ENCODE results near the gene PSMG1. TPM values are rescaled to one million over a fixed set of nuclear protein-coding genes. Genes with fewer than 3 reads are reported as not detected.
"Not testable (repeated sequence)": the region's sequence is repeated elsewhere in the genome, so short reads cannot be mapped to it uniquely, and the experiment has no call there.

Gene PSMG1
- total and polyA plus RNA-seq, 2 donors (not counting 1 experiment from before 2014, with no cell fraction given): 55.5 to 62.3 TPM

GRCh38 chr21:39224930-39225329, 41.7 kb upstream of the PSMG1 start:
- Histone ChIP-seq H4K20me1 (ENCODE audit: control insufficient read depth, extremely low read depth, insufficient read depth, low read length) (no peaks in the 10 kb centered on the region), H3K27me3 (ENCODE audit: control insufficient read depth, insufficient read depth, low read length) (no peaks in the 10 kb centered on the region), H3K4me3 (replicated peaks in 1 of 4; ENCODE audit: control extremely low read depth in 1 of 4, insufficient read depth in 1 of 4, low read depth in 3 of 4, low read length in 4 of 4) (no peak overlapping the region), H3K4me1 (ENCODE audit: control insufficient read depth, extremely low read depth, insufficient read depth, low read length) (no peaks in the 10 kb centered on the region), H3K36me3 (ENCODE audit: control insufficient read depth, insufficient read depth, low read length) (no peaks in the 10 kb centered on the region), H2AFZ (ENCODE audit: low read length) (no peak overlapping the region), H3K27ac (ENCODE audit: insufficient read depth, low read length) (no peak overlapping the region), H3K9ac (ENCODE audit: insufficient read depth, low read length) (no peak overlapping the region), H3K79me2 (ENCODE audit: control insufficient read depth, insufficient read depth, low read length) (no peaks in the 10 kb centered on the region), H3K4me2 (ENCODE audit: extremely low read depth, insufficient read depth, low read length) (no peak overlapping the region), H3K9me3 (ENCODE audit: control insufficient read depth, insufficient read depth, low read depth, low read length) (no peaks in the 10 kb centered on the region)
- TF ChIP-seq EZH2 (IDR thresholded peaks at IDR 0.05; ENCODE audit: low read length, missing control alignments) (no peak), CTCF (conservative IDR thresholded peaks at IDR 0.05 in 1 of 2, IDR thresholded peaks at IDR 0.05 in 1 of 2; ENCODE audit: low read depth in 1 of 2, low read length in 2 of 2) (no peak)
- peak in 1 of 2 donors; percentile 48 for DNase-seq (ENCODE audit: low read depth in 2 of 2)

- H3K36me3 ChIP-seq (ENCODE audit: control insufficient read depth, insufficient read depth, low read length): no peaks in the 10 kb centered on the region
- H3K4me1 ChIP-seq (ENCODE audit: control insufficient read depth, extremely low read depth, insufficient read depth, low read length): no peaks in the 10 kb centered on the region
- H3K9me3 ChIP-seq (ENCODE audit: control insufficient read depth, insufficient read depth, low read depth, low read length): no peaks in the 10 kb centered on the region
- no peaks in the 10 kb centered on the region for H3K79me2 ChIP-seq (ENCODE audit: control insufficient read depth, insufficient read depth, low read length)
- no peak for TF ChIP-seq CTCF (conservative IDR thresholded peaks at IDR 0.05 in 1 of 2, IDR thresholded peaks at IDR 0.05 in 1 of 2; ENCODE audit: low read depth in 1 of 2, low read length in 2 of 2)
- no peak overlapping the region for H3K9ac ChIP-seq (ENCODE audit: insufficient read depth, low read length)
- no peaks in the 10 kb centered on the region for H3K27me3 ChIP-seq (ENCODE audit: control insufficient read depth, insufficient read depth, low read length)
- H4K20me1 ChIP-seq (ENCODE audit: control insufficient read depth, extremely low read depth, insufficient read depth, low read length): no peaks in the 10 kb centered on the region
- H3K27ac ChIP-seq (ENCODE audit: insufficient read depth, low read length): no peak overlapping the region
- H3K4me3 ChIP-seq (replicated peaks in 1 of 4; ENCODE audit: control extremely low read depth in 1 of 4, insufficient read depth in 1 of 4, low read depth in 3 of 4, low read length in 4 of 4): no peak overlapping the region
- no peak for DNase-seq (ENCODE audit: low read depth in 2 of 2)
- H2AFZ ChIP-seq (ENCODE audit: low read length): no peak overlapping the region
- H3K4me2 ChIP-seq (ENCODE audit: extremely low read depth, insufficient read depth, low read length): no peak overlapping the region
These were observed 38.8 kb upstream of the PSMG1 start for GRCh38 chr21:39221997-39222486.

GRCh38 chr21:39221282-39221996, 38.2 kb upstream of the PSMG1 start:
- Histone ChIP-seq H3K9me3 (ENCODE audit: control insufficient read depth, insufficient read depth, low read depth, low read length) (no peaks in the 10 kb centered on the region), H3K27me3 (ENCODE audit: control insufficient read depth, insufficient read depth, low read length) (no peaks in the 10 kb centered on the region), H3K79me2 (ENCODE audit: control insufficient read depth, insufficient read depth, low read length) (no peaks in the 10 kb centered on the region), H3K9ac (ENCODE audit: insufficient read depth, low read length) (no peak overlapping the region), H4K20me1 (ENCODE audit: control insufficient read depth, extremely low read depth, insufficient read depth, low read length) (no peaks in the 10 kb centered on the region), H3K4me1 (ENCODE audit: control insufficient read depth, extremely low read depth, insufficient read depth, low read length) (no peaks in the 10 kb centered on the region), H3K36me3 (ENCODE audit: control insufficient read depth, insufficient read depth, low read length) (no peaks in the 10 kb centered on the region), H3K4me3 (replicated peaks in 1 of 4; ENCODE audit: control extremely low read depth in 1 of 4, insufficient read depth in 1 of 4, low read depth in 3 of 4, low read length in 4 of 4) (no peak overlapping the region), H2AFZ (ENCODE audit: low read length) (no peak overlapping the region), H3K27ac (ENCODE audit: insufficient read depth, low read length) (no peak overlapping the region), H3K4me2 (ENCODE audit: extremely low read depth, insufficient read depth, low read length) (no peak overlapping the region)
- TF ChIP-seq CTCF (conservative IDR thresholded peaks at IDR 0.05 in 1 of 2, IDR thresholded peaks at IDR 0.05 in 1 of 2; ENCODE audit: low read depth in 1 of 2, low read length in 2 of 2) (no peak), EZH2 (IDR thresholded peaks at IDR 0.05; ENCODE audit: low read length, missing control alignments) (no peak)
- DNase-seq (ENCODE audit: low read depth in 2 of 2): no peak

GRCh38 chr21:39220875-39221274, 37.6 kb upstream of the PSMG1 start:
- H3K27ac ChIP-seq (ENCODE audit: insufficient read depth, low read length); DNase-seq (ENCODE audit: low read depth in 2 of 2); H3K4me3 ChIP-seq (replicated peaks in 1 of 4; ENCODE audit: control extremely low read depth in 1 of 4, insufficient read depth in 1 of 4, low read depth in 3 of 4, low read length in 4 of 4); H3K27me3 ChIP-seq (ENCODE audit: control insufficient read depth, insufficient read depth, low read length); H4K20me1 ChIP-seq (ENCODE audit: control insufficient read depth, extremely low read depth, insufficient read depth, low read length); H3K79me2 ChIP-seq (ENCODE audit: control insufficient read depth, insufficient read depth, low read length); H3K9me3 ChIP-seq (ENCODE audit: control insufficient read depth, insufficient read depth, low read depth, low read length); H3K4me2 ChIP-seq (ENCODE audit: extremely low read depth, insufficient read depth, low read length); H3K9ac ChIP-seq (ENCODE audit: insufficient read depth, low read length); H3K4me1 ChIP-seq (ENCODE audit: control insufficient read depth, extremely low read depth, insufficient read depth, low read length); H3K36me3 ChIP-seq (ENCODE audit: control insufficient read depth, insufficient read depth, low read length); H2AFZ ChIP-seq (ENCODE audit: low read length): not testable (repeated sequence)
